Measurements from ENCODE around the gene OGDHL.

DNA sequence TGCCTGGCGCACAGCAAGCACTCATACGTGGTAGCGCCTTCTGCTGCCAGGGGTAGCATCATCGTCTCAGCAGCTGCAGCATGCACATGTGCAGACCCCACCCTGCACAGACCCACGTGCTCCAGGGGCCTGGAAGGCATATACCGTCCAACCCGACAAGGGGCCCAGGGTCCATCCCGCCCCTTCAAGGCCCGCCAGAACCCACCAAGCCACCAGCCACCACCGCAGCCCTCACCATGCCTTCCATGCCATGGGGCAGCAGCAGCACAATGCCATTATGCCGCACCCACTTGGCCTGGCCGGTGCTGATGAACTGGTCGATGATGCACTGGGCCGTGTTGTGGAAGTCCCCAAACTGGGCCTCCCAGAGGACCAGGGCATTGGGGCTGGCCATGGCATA is 22.7 kb downstream of the OGDHL start:
- no peak for TF ChIP-seq NFXL1 (CRISPR knock-in tag; IDR thresholded peaks at IDR 0.05)
- no peak for TF ChIP-seq MTA3 (IDR thresholded peaks at IDR 0.05; ENCODE audit: borderline replicate concordance)
- no peak for TF ChIP-seq MYC (IDR thresholded peaks at IDR 0.05; ENCODE audit: low read depth, low read length)
- TF ChIP-seq MYC (CRISPR knock-in tag; IDR thresholded peaks at IDR 0.05; ENCODE audit: borderline replicate concordance, low read depth): no peak
- no peak for TF ChIP-seq ZNF197 (CRISPR knock-in tag; IDR thresholded peaks at IDR 0.05; ENCODE audit: low read depth)
- no peak for TF ChIP-seq ZNF561 (CRISPR knock-in tag; conservative IDR thresholded peaks at IDR 0.05)
- no peak for TF ChIP-seq ZBTB8A (IDR thresholded peaks at IDR 0.05; ENCODE audit: partially characterized antibody)
- TF ChIP-seq, protein P1, sequence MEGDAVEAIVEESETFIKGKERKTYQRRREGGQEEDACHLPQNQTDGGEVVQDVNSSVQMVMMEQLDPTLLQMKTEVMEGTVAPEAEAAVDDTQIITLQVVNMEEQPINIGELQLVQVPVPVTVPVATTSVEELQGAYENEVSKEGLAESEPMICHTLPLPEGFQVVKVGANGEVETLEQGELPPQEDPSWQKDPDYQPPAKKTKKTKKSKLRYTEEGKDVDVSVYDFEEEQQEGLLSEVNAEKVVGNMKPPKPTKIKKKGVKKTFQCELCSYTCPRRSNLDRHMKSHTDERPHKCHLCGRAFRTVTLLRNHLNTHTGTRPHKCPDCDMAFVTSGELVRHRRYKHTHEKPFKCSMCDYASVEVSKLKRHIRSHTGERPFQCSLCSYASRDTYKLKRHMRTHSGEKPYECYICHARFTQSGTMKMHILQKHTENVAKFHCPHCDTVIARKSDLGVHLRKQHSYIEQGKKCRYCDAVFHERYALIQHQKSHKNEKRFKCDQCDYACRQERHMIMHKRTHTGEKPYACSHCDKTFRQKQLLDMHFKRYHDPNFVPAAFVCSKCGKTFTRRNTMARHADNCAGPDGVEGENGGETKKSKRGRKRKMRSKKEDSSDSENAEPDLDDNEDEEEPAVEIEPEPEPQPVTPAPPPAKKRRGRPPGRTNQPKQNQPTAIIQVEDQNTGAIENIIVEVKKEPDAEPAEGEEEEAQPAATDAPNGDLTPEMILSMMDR (IDR thresholded peaks at IDR 0.05 in 2 of 3, conservative IDR thresholded peaks at IDR 0.05 in 1 of 3; ENCODE audit: insufficient read depth in 2 of 3, low read depth in 1 of 3, low read length in 3 of 3): no peak
- no peak for TF ChIP-seq EZH2 (IDR thresholded peaks at IDR 0.05; ENCODE audit: borderline replicate concordance, low read depth, low read length)
- TF ChIP-seq ELF4 (CRISPR knock-in tag; IDR thresholded peaks at IDR 0.05): no peak
- TF ChIP-seq ZNF24 (IDR thresholded peaks at IDR 0.05): no peak

Data from K562 (cell line).